ENCODE results near the gene SLC35A5. TPM values are rescaled to one million over a fixed set of nuclear protein-coding genes. Genes with fewer than 3 reads are reported as not detected.

Gene SLC35A5
- total and polyA plus RNA-seq, 2 of the 4 experiments (the other 2 are of a cell fraction) = 19.5 to 25.6 TPM

- in situ Hi-C loops (cut with MboI; ENCODE audit: low sequenced_read_pairs) (no loop called here), dilution Hi-C loops (cut with HindIII; ENCODE audit: low sequenced_read_pairs, unreplicated experiment) (loop anchor here (25.0 kb wide), 1 partner anchor 389 kb away; the partner anchor contains the start of genes CD200R1 and GTPBP8), intact Hi-C loops (cut with micrococcal nuclease) (no loop called here)
- no peak overlapping the region for H2BK20ac ChIP-seq (ENCODE audit: low read depth, low read length)
- ChIA-PET POLR2A (ENCODE audit: unreplicated experiment) (no interaction called here), CTCF (no interaction called here)
- no peak overlapping the region for H3K27ac ChIP-seq (ENCODE audit: insufficient read depth, low read length)
- H3K9me3 ChIP-seq (ENCODE audit: control insufficient read depth, insufficient read depth, low read length) = no peaks in the 10 kb centered on the region
- TF ChIP-seq RCOR1 (IDR thresholded peaks at IDR 0.05; ENCODE audit: insufficient replicate concordance, low read length) (no peak), CEBPB (IDR thresholded peaks at IDR 0.05; ENCODE audit: low read depth, low read length) (no peak), NFE2L2 (IDR thresholded peaks at IDR 0.05; ENCODE audit: low read depth, low read length) (no peak), MXI1 (IDR thresholded peaks at IDR 0.05; ENCODE audit: borderline replicate concordance, low read depth, low read length) (no peak), FOS (IDR thresholded peaks at IDR 0.05; ENCODE audit: low read depth, low read length) (no peak)
- TF ChIP-seq, protein P1, sequence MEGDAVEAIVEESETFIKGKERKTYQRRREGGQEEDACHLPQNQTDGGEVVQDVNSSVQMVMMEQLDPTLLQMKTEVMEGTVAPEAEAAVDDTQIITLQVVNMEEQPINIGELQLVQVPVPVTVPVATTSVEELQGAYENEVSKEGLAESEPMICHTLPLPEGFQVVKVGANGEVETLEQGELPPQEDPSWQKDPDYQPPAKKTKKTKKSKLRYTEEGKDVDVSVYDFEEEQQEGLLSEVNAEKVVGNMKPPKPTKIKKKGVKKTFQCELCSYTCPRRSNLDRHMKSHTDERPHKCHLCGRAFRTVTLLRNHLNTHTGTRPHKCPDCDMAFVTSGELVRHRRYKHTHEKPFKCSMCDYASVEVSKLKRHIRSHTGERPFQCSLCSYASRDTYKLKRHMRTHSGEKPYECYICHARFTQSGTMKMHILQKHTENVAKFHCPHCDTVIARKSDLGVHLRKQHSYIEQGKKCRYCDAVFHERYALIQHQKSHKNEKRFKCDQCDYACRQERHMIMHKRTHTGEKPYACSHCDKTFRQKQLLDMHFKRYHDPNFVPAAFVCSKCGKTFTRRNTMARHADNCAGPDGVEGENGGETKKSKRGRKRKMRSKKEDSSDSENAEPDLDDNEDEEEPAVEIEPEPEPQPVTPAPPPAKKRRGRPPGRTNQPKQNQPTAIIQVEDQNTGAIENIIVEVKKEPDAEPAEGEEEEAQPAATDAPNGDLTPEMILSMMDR (conservative IDR thresholded peaks at IDR 0.05; ENCODE audit: low read depth, low read length) = no peak
- H3K18ac ChIP-seq (ENCODE audit: low read depth, low read length) = no peak overlapping the region
- H2AFZ ChIP-seq (replicated peaks; ENCODE audit: low read length, poor library complexity) = no peak overlapping the region
- H3K4me3 ChIP-seq (ENCODE audit: insufficient read depth, low read depth, low read length) = no peak overlapping the region
- H3K36me3 ChIP-seq (ENCODE audit: control insufficient read depth, insufficient read depth, low read length) = peaks cover 6% of the 10 kb centered on the region; the same call in 1 of the 2 replicates
- H2AK9ac ChIP-seq (replicated peaks; ENCODE audit: low read depth, low read length, poor library complexity) = no peak overlapping the region
- no peak overlapping the region for H3K23ac ChIP-seq (ENCODE audit: low read depth, low read length)
- no peaks in the 10 kb centered on the region for H4K20me1 ChIP-seq (ENCODE audit: insufficient read depth, low read length)
- ATAC-seq (ENCODE audit: low read depth) (no peak), DNase-seq (no peak)
- no CpG with 5 or more reads among the region's 2 CpGs for WGBS, 2 experiments (ENCODE audit: extremely low coverage in 2 of 2, insufficient read length in 1 of 2)
- H3K56ac ChIP-seq (ENCODE audit: extremely low read depth, insufficient read depth, low read length) = no peak overlapping the region
- no peaks in the 10 kb centered on the region for H3K79me1 ChIP-seq (ENCODE audit: low read depth in 1 of 2, low read length in 2 of 2)
- peaks cover 4% of the 10 kb centered on the region; the same call in 1 of the 2 replicates for H3K9me1 ChIP-seq (ENCODE audit: insufficient read depth, low read length)
- no peak overlapping the region for H4K5ac ChIP-seq (ENCODE audit: low read depth, low read length)
- no peak overlapping the region for H3K4me2 ChIP-seq (ENCODE audit: low read depth, low read length)
- no peak overlapping the region for H2BK15ac ChIP-seq (ENCODE audit: low read depth, low read length)
- no peak overlapping the region for H2BK5ac ChIP-seq (ENCODE audit: low read depth, low read length, poor library complexity, severe bottlenecking)
- H4K8ac ChIP-seq (ENCODE audit: low read depth in 2 of 2, low read length in 2 of 2) = no peak overlapping the region
- BruUV-seq (replicated peaks) = no TSS peak
- H3K9ac ChIP-seq (ENCODE audit: low read depth, low read length) = no peak overlapping the region
- H2AK5ac ChIP-seq (ENCODE audit: low read depth, low read length) = no peak overlapping the region
- H3K4me1 ChIP-seq (ENCODE audit: control insufficient read depth, insufficient read depth, low read length) = no peaks in the 10 kb centered on the region
- H4K91ac ChIP-seq (ENCODE audit: insufficient read depth, low read depth, low read length) = no peak overlapping the region
- no peak overlapping the region for H3K4ac ChIP-seq (ENCODE audit: low read depth, low read length)
- H3K27me3 ChIP-seq (ENCODE audit: control insufficient read depth, insufficient read depth, low read length) = no peaks in the 10 kb centered on the region
- no peak overlapping the region for H3K14ac ChIP-seq (replicated peaks; ENCODE audit: low read depth, low read length)
- H2BK120ac ChIP-seq (ENCODE audit: low read depth, low read length) = no peak overlapping the region
Measured at GRCh38 chr3:112597945-112598344, 36.1 kb downstream of the SLC35A5 start.

Data from IMR-90 (cell line).